D721Med (cell line): ENCODE results near the gene WDR93.
"Not testable (repeated sequence)": the region's sequence is repeated elsewhere in the genome, so short reads cannot be mapped to it uniquely, and the experiment has no call there.

ENCODE experiments used
- DNase-seq: peaks from one replicate; pipeline ENCODE4 v3.0.0; 2011; ENCODE audit warnings: low spot score; ENCODE audit not compliant: insufficient read length
- FAIRE-seq: peaks from 2 replicates; lab custom pipeline; 2011; peaks lifted over from hg19 to GRCh38; lab: Jason Lieb, UNC
- TF ChIP-seq, protein P1 (sequence below): IDR thresholded peaks from 2 replicates; pipeline ENCODE4 v1.5.1; 2012; ENCODE audit warnings: mild to moderate bottlenecking, control low read depth; ENCODE audit not compliant: insufficient read depth; ENCODE audit errors: missing control alignments

The WDR93 gene

DNA sequence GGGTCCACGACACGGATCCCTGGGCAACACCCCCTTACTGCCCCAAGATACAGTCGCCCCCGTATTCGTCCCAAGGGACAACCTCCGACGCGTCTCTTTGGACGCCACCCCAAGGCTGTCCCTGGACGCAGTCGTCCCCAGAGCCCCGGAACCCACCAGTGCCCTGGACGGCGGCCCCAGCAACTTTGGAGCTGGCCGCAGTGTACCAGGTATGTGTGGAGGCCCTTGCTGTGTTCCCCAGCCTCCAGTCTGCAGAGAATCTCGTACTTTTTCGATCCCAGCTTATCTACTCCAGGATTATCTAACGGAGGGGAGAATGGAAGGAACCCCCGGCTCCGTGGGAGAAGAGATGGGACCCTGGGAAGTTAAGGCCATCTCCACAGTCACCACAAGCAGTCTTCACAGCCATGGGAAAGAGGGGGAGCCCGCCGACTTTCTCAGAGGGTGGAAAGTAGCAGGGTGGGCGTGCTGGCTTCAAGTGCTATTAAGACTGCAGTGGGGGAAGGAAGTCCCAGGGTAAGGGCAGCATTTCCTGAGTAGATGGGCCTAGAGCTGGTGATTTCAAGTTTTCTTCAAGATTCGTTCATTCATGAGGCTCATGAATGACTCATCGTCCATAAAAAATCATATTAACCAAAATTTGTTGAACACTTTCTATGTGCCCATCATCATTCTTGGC lies 86.6 kb downstream of the WDR93 start:
- DNase-seq: no peak
- FAIRE-seq: no peak
- TF ChIP-seq, protein P1, sequence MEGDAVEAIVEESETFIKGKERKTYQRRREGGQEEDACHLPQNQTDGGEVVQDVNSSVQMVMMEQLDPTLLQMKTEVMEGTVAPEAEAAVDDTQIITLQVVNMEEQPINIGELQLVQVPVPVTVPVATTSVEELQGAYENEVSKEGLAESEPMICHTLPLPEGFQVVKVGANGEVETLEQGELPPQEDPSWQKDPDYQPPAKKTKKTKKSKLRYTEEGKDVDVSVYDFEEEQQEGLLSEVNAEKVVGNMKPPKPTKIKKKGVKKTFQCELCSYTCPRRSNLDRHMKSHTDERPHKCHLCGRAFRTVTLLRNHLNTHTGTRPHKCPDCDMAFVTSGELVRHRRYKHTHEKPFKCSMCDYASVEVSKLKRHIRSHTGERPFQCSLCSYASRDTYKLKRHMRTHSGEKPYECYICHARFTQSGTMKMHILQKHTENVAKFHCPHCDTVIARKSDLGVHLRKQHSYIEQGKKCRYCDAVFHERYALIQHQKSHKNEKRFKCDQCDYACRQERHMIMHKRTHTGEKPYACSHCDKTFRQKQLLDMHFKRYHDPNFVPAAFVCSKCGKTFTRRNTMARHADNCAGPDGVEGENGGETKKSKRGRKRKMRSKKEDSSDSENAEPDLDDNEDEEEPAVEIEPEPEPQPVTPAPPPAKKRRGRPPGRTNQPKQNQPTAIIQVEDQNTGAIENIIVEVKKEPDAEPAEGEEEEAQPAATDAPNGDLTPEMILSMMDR: no peak

- TF ChIP-seq, protein P1: no peak
- no peak for DNase-seq
- FAIRE-seq: no peak
Observed at GRCh38 chr15:89777782-89778380, 87.3 kb downstream of the WDR93 start.

DNA sequence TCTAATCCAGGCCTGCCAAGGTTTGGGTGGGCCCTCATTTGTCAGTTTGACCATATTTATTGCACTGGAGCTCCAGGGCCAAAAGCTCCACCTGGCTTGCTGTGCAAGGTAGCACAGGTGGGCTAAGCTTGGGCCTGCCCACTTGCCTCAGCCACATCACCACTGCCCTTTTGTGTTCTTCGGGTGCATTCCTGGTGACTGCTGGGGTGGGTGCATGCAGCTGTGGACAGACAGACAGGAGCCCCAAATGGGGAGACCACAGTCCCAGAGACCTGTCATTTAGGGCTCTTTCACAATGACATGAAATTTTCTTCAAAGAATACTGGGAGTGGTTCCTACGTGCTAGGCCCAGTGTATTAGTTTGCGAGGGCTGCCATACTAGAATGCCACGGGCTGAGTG lies 88.2 kb downstream of the WDR93 start:
- no peak for FAIRE-seq
- TF ChIP-seq, protein P1: no peak

DNA sequence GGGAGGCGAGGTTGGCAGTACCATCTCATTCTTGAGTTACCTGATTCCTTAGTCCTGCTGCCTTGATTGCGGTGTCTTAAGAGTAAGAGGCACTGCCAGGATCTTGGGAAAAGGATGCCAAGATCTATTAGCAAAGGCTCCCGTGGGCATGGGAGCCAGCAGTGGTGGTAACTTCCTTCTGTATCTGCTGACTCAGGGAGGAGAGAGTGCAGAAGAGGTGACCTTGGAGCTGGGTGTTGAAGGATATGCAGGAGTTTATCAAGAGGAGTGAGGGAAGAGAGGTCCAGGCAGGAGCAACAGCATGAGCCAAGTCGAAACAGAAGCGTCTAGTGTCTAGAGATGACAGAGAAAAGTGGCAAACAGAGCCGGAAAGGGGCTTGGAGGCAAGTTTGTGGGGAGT lies 90.0 kb downstream of the WDR93 start:
- no peak for FAIRE-seq
- TF ChIP-seq, protein P1: no peak
- no peak for DNase-seq

More for the DNA sequence above, 88.2 kb downstream of the WDR93 start:
- no peak for DNase-seq

- TF ChIP-seq, protein P1: no peak
- FAIRE-seq (no peak), DNase-seq (no peak)
Observed at GRCh38 chr15:89781055-89781454, 90.4 kb downstream of the WDR93 start.

- no peak for FAIRE-seq
- TF ChIP-seq, protein P1: no peak
- DNase-seq: no peak
Observed at GRCh38 chr15:89781891-89782618, 91.4 kb downstream of the WDR93 start.

DNA sequence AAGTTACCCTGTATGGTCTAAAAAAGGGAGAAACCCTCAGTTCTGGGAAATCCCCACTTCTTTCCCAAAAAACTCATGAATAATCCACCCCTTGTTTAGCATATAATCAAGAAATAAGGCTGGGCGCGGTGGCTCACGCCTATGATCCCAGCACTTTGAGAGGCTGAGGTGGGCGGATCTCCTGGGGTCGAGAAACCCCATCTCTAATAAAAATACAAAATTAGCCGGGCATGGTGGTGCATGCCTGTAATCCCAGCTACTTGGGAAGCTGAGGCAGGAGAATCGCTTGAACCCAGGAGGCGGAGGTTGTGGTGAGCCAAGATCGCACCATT lies 92.0 kb downstream of the WDR93 start:
- not testable (repeated sequence) for DNase-seq, FAIRE-seq
